PC-9 (cell line): ENCODE measurements around the gene STRN4.

Experiments
- EZH2 ChIP-seq: fragments of 200-600 bp; sonication (generic); IDR thresholded peaks from 2 replicates; pipeline ENCODE4 v1.8.0; 2017; ENCODE audit warnings: antibody characterized with exemption, low read depth
- TF ChIP-seq, protein P1 (sequence below): fragments of 200-600 bp; sonication (generic); conservative IDR thresholded peaks from 2 replicates; pipeline ENCODE4 v1.6.1; 2017; ENCODE audit warnings: mixed run types, antibody characterized with exemption, mild to moderate bottlenecking, moderate library complexity

DNA sequence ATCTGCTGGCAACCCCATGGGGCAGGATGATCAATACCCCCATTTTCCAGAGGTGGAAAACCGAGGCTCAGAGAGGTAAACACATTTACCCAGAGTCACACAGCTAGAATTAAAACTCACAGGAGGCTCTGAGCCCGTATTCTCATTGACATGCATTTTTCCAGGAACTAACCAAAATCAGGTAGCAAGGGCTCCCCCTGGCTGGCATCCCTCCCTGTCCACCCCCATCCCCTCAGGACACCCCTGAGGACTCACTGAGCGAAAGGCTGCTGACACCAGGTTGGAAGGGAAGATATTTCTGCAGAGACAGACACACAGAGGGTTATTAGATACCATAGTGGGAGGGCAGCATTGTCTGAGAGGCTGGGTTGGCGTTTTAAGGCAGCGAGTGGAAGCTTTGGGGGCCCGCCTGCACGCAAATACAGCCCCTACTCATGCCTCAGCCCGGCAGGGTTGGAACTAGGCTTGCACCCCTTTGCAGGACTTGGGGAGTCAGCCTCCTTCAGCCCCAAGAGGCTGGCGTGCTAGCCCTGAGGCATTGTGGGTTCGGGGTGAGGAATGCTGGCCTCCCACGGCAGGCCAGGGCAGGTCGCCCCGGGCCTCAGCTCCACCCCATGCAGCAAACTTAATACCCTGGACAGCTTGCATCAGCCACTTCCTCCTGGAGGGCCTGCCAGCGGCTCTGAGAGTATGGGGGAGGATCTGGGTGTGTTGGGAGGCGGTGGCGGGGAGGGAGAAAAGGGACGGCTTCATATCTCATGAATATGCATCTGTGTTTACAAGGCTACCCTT lies 38.2 kb upstream of the STRN4 start:
- TF ChIP-seq, protein P1, sequence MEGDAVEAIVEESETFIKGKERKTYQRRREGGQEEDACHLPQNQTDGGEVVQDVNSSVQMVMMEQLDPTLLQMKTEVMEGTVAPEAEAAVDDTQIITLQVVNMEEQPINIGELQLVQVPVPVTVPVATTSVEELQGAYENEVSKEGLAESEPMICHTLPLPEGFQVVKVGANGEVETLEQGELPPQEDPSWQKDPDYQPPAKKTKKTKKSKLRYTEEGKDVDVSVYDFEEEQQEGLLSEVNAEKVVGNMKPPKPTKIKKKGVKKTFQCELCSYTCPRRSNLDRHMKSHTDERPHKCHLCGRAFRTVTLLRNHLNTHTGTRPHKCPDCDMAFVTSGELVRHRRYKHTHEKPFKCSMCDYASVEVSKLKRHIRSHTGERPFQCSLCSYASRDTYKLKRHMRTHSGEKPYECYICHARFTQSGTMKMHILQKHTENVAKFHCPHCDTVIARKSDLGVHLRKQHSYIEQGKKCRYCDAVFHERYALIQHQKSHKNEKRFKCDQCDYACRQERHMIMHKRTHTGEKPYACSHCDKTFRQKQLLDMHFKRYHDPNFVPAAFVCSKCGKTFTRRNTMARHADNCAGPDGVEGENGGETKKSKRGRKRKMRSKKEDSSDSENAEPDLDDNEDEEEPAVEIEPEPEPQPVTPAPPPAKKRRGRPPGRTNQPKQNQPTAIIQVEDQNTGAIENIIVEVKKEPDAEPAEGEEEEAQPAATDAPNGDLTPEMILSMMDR = peak; percentile 67
- TF ChIP-seq EZH2 = no peak
